ENCODE data around the gene BNC2.

- TF ChIP-seq CTCF (IDR thresholded peaks at IDR 0.05) (no peak), POLR2A (IDR thresholded peaks at IDR 0.05) (no peak)
Measured at GRCh38 chr9:16398691-16399090, 471.8 kb downstream of the BNC2 start.
